ENCODE results near the gene STAC3. TPM values are rescaled to one million over a fixed set of nuclear protein-coding genes. Genes with fewer than 3 reads are reported as not detected.

Gene STAC3
- total RNA-seq, 1 experiment from 2014 or later, result 2.8 TPM

GRCh38 chr12:57231276-57232021 lies 19.5 kb downstream of the STAC3 start:
- H3K4me3 Mint-ChIP-seq, result peak overlapping the region; percentile 98 to 99
- Histone ChIP-seq H4K5ac (ENCODE audit: insufficient read length, low read depth, low read length) (no peak overlapping the region), H4K8ac (replicated peaks; ENCODE audit: insufficient read length, low read depth, low read length) (no peak overlapping the region), H3K23me2 (ENCODE audit: insufficient read length, low read depth, low read length, poor library complexity, severe bottlenecking) (peaks cover 19% of the 10 kb centered on the region), H2BK20ac (ENCODE audit: low read depth, low read length, poor library complexity, severe bottlenecking) (no peak overlapping the region), H3K4ac (ENCODE audit: low read depth, low read length) (no peak overlapping the region), H3K79me1 (ENCODE audit: insufficient read depth, low read depth, low read length, poor library complexity, severe bottlenecking) (peaks cover 5% of the 10 kb centered on the region), H2BK120ac (ENCODE audit: low read depth, low read length, poor library complexity, severe bottlenecking) (no peak overlapping the region), H2BK12ac (ENCODE audit: insufficient read length, low read depth, low read length) (no peak overlapping the region), H4K91ac (ENCODE audit: insufficient read length, low read depth, low read length) (no peak overlapping the region), H3K27me3 (ENCODE audit: insufficient read depth, low read length) (peaks cover 6% of the 10 kb centered on the region; the same call in 1 of the 2 replicates), H2BK5ac (ENCODE audit: insufficient read length, low read length) (no peak overlapping the region), H2AFZ (ENCODE audit: low read length) (no peak overlapping the region), H2AK5ac (ENCODE audit: insufficient read length, low read length) (no peak overlapping the region), H3K4me2 (ENCODE audit: insufficient read depth, insufficient read length, low read length) (no peak overlapping the region), H3K9me3 (ENCODE audit: control insufficient read depth, low read depth, low read length) (no peaks in the 10 kb centered on the region), H3T11ph (ENCODE audit: low read length) (no peak overlapping the region), H2BK15ac (ENCODE audit: low read depth, low read length) (no peak overlapping the region), H3K23ac (ENCODE audit: insufficient read length, low read depth, low read length) (no peak overlapping the region), H3K9ac (ENCODE audit: extremely low read depth, insufficient read length, low read length) (peak overlapping the region; percentile 97), H3K14ac (ENCODE audit: insufficient read depth, low read length) (no peak overlapping the region), H3K27ac (ENCODE audit: insufficient read length, low read depth, low read length) (no peak overlapping the region), H3K79me2 (ENCODE audit: insufficient read depth, low read length) (peaks cover 5% of the 10 kb centered on the region; the same call in 1 of the 2 replicates), H4K20me1 (ENCODE audit: control insufficient read depth, insufficient read depth, insufficient read length) (peaks cover 4% of the 10 kb centered on the region), H3K18ac (ENCODE audit: insufficient read length, low read depth, low read length) (no peak overlapping the region), H3K4me1 (ENCODE audit: insufficient read depth, low read length) (no peaks in the 10 kb centered on the region; the same call in 1 of the 2 replicates), H3K56ac (ENCODE audit: insufficient read length, low read depth, low read length) (no peak overlapping the region)
- H3K27me3 Mint-ChIP-seq (ENCODE audit: low read depth), result peaks cover 36% of the 10 kb centered on the region
- H3K9me3 Mint-ChIP-seq, result no peaks in the 10 kb centered on the region; a peak in 1 of 5 replicates
- WGBS (ENCODE audit: extremely low coverage, insufficient read length, low lambda C conversion rate), result no CpG with 5 or more reads among the region's 13 CpGs
- TF ChIP-seq CTCF (conservative IDR thresholded peaks at IDR 0.05), result no peak
- peak overlapping the region in 1 of 3 experiments; percentile 82; a peak in 1 of 7 replicates for H3K27ac Mint-ChIP-seq
- DNase-seq, result no peak
- peaks cover 40 to 51% of the 10 kb centered on the region in 2 experiments for H3K4me1 Mint-ChIP-seq
- H3K36me3 Mint-ChIP-seq (ENCODE audit: insufficient read depth in 1 of 3, low read depth in 3 of 3), result peaks cover 45 to 52% (median 47%) of the 10 kb centered on the region in 3 experiments

All from H9 (cell line).